NCI-H1092 treated with DMSO at 0.1 percent for 48 hours (cell line): Measurements from ENCODE around the gene PLA2G3.

Experiments
- DNase-seq: peaks from one replicate; lab custom pipeline; 2025; lab: John Stamatoyannopoulos, UW

Gene PLA2G3

DNA sequence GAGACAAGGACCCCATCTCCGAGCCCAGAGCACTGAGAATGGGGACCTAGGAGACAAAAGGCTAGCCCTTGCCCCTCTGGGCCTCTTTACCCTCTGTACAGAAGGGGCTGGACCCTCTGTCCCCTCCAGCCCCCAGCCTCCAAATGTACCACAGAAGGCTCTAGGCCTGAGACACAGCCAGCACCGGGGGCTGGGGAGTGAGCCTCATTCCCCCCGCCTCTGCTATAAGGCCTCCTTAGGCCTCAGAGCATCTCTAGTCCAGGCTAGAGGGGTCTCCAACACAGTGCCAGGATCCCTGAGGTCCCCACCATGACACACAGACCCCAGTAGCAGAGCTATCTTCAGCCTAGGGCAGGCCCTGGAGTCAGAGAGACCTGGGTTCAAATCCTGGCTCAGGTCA lies 54.4 kb downstream of the PLA2G3 start:
- no peak for DNase-seq

DNA sequence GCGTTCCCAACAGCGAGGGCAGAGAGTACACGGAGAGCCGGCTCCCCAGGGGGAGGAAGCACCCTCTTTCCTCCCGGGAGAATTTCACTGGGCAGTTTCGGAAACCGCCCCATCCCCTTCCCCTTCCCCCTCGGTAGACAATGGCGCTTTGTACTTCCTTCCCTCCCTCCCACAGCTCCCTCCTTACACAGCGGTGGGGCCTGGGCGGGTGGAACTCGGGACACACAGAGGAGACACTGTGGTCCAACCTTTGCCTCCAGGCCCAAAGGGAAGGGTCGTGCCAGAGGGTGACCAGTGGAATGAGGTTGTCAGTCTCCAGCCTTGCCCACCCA lies 54.8 kb downstream of the PLA2G3 start:
- no peak for DNase-seq

DNA sequence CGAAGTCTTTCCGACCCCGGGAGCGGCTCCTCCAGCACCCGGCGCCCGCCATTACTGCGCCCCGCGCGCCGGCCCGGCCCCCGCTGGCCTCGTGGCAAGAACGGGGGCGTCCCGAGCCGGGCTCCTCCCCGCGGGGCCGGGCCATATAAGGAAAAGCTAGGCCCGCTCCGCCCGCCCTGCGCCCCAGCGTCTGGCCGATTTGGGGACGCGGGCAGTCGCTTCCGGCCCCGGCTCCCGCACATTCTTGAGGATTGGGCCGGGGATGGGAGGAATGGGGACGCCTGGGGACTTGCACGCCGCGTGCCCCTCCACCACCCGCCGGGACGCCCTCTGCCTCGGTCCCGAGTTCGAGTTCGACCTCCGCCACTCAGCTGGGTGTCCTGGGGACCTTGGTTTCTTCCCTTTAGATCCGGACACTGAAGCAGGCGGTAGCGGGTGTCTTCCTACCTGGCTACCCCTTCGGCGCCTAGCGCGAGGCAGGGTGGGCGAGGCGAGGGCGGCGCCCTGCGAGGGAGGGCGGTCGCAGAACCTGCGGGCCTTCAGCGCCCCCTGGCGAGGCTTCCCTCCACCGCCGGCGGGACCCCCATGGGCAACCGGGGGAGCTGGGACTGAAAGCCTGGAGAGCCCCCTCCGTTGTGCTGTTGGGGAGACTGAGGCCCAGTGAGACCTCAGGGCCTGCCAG lies 55.4 kb downstream of the PLA2G3 start:
- DNase-seq = no peak
